Measurements from ENCODE around the gene ENOX2. TPM values are rescaled to one million over a fixed set of nuclear protein-coding genes. Genes with fewer than 3 reads are reported as not detected.

The ENOX2 gene
- total RNA-seq, 4 donors from 2014 or later = 8.0 to 28.0 (median 15.2) TPM

- Histone ChIP-seq H3K27me3 (no peaks in the 10 kb centered on the region), H3K9me3 (no peaks in the 10 kb centered on the region), H3K4me1 (no peaks in the 10 kb centered on the region), H3K36me3 (no peaks in the 10 kb centered on the region), H3K27ac (no peak overlapping the region), H3K4me3 (no peak overlapping the region)
- DNase-seq (ENCODE audit: low spot score in 2 of 2) = peak in 1 of 2 donors; percentile 4
- TF ChIP-seq POLR2A (IDR thresholded peaks at IDR 0.05) (no peak), EP300 (IDR thresholded peaks at IDR 0.05) (no peak)
- TF ChIP-seq, protein P1, sequence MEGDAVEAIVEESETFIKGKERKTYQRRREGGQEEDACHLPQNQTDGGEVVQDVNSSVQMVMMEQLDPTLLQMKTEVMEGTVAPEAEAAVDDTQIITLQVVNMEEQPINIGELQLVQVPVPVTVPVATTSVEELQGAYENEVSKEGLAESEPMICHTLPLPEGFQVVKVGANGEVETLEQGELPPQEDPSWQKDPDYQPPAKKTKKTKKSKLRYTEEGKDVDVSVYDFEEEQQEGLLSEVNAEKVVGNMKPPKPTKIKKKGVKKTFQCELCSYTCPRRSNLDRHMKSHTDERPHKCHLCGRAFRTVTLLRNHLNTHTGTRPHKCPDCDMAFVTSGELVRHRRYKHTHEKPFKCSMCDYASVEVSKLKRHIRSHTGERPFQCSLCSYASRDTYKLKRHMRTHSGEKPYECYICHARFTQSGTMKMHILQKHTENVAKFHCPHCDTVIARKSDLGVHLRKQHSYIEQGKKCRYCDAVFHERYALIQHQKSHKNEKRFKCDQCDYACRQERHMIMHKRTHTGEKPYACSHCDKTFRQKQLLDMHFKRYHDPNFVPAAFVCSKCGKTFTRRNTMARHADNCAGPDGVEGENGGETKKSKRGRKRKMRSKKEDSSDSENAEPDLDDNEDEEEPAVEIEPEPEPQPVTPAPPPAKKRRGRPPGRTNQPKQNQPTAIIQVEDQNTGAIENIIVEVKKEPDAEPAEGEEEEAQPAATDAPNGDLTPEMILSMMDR (IDR thresholded peaks at IDR 0.05) = no peak
- WGBS, 2 donors = 44 to 57% methylated on average over 4 of the region's 4 CpGs
Observed at GRCh38 chrX:130606425-130606824, 296.6 kb downstream of the ENOX2 start.

DNA sequence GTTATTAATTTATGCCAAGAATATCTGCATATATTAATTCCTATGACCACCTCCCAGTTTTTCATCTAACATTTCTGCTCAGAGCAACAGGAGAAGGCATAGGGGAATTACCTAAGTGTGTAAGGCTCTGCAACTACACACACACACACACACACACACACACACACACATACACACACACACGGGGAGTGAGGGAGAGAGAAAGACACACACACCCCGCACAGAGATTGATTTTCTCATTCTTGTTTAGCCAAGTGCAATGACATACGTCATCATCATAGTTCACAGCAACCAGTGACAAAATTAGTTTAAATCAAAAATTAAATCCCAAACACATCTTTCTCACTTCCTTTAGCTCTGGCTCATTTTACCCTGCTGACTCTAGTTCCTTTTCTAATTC, 298.1 kb downstream of the ENOX2 start:
- Histone ChIP-seq H3K36me3 (no peaks in the 10 kb centered on the region), H3K27me3 (no peaks in the 10 kb centered on the region), H3K4me3 (no peak overlapping the region), H3K4me1 (no peaks in the 10 kb centered on the region), H3K9me3 (no peaks in the 10 kb centered on the region), H3K27ac (no peak overlapping the region)
- DNase-seq (ENCODE audit: low spot score in 2 of 2) = no peak
- WGBS, 2 donors = 59 to 65% methylated on average over 3 of the region's 3 CpGs
- TF ChIP-seq EP300 (IDR thresholded peaks at IDR 0.05) = no peak

DNA sequence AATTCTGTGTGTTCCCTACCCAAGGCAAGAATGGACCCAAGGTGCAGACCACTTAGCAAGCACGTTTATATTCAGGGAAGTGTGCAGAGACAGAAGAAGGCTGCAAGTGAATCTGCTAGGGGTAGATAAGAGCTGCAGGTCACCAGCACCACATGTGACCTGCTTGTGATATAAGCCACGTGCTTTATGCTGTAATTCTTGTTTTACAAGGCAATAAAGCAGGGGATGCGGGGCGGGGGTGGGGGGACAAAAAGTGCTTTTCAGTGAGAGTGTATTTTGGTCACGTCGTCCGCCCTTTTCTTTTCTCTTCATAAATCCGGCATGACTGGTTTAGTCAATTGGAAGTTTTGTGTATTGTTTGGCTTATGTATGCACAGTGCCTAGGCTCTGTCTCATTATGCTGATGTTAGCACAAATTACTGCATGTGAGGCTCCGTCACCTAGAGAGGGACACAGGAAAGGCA, 308.5 kb downstream of the ENOX2 start:
- 20 to 45% methylated on average over 8 to 9 of the region's 9 CpGs for WGBS, 2 donors
- no peaks in the 10 kb centered on the region for H3K36me3 ChIP-seq
- no peaks in the 10 kb centered on the region for H3K9me3 ChIP-seq
- H3K4me1 ChIP-seq = no peaks in the 10 kb centered on the region
- H3K27ac ChIP-seq = peak overlapping the region in 1 of 4 donors; percentile 7
- H3K4me3 ChIP-seq = no peak overlapping the region
- no peaks in the 10 kb centered on the region for H3K27me3 ChIP-seq
- DNase-seq (ENCODE audit: low spot score in 2 of 2) = no peak
- TF ChIP-seq POLR2A (IDR thresholded peaks at IDR 0.05) = no peak
- TF ChIP-seq EP300 (IDR thresholded peaks at IDR 0.05) = no peak
- TF ChIP-seq, protein P1 (IDR thresholded peaks at IDR 0.05) = no peak

DNA sequence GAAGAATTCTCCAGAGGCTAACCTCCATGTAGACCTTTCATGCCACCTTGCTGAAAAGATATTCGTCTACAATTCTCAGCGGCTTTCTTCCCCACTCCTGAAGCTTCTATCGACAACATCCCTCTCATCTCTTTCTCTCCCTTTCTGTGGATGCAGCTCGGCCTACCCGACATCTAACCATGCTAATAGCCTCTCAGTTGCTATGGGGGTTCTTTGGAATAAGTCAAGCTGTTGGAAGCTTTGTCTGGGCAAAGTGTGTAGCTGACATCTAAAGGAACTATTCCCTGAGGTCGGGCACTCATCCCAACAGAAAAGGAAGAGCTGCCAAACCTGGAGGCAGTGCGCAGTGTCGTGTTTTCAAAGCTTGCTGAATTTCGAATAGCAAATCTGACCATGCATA, 309.1 kb downstream of the ENOX2 start:
- Histone ChIP-seq H3K9me3 (no peaks in the 10 kb centered on the region), H3K36me3 (no peaks in the 10 kb centered on the region), H3K27ac (peak overlapping the region in 1 of 4 donors; percentile 7), H3K27me3 (no peaks in the 10 kb centered on the region), H3K4me1 (no peaks in the 10 kb centered on the region), H3K4me3 (no peak overlapping the region)
- DNase-seq (ENCODE audit: low spot score in 2 of 2) = no peak
- no peak for TF ChIP-seq EP300 (IDR thresholded peaks at IDR 0.05)
- TF ChIP-seq, protein P1 (IDR thresholded peaks at IDR 0.05) = no peak
- TF ChIP-seq POLR2A (IDR thresholded peaks at IDR 0.05) = no peak
- WGBS, 2 donors = 77 to 85% methylated on average over 9 of the region's 9 CpGs

GRCh38 chrX:130592204-130592603, 310.8 kb downstream of the ENOX2 start:
- WGBS, 2 donors = 84 to 100% methylated on average over 1 of the region's 1 CpG
- Histone ChIP-seq H3K4me1 (no peaks in the 10 kb centered on the region), H3K27ac (no peak overlapping the region), H3K4me3 (no peak overlapping the region), H3K36me3 (no peaks in the 10 kb centered on the region), H3K27me3 (no peaks in the 10 kb centered on the region), H3K9me3 (no peaks in the 10 kb centered on the region)
- DNase-seq (ENCODE audit: low spot score in 2 of 2) = no peak
- TF ChIP-seq, protein P1 (IDR thresholded peaks at IDR 0.05) = no peak
- no peak for TF ChIP-seq EP300 (IDR thresholded peaks at IDR 0.05)

DNA sequence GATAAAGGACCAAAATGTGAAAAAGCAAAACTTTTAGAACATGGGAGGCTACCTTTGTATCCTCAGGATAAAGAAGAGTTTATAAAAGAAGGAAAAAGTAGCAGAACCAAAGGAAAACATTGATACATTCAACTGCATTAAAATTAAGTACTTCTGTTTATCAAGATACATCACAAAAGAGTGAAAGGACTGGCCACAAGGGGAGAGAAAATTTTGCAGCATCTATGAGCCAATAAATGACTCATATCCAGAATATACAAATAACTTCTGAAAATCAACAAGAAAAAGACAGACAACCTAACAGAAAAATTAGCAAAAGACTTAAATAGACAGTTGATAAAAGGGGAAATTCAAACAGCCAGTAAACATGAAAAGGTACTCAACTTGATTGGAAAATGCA, 324.1 kb downstream of the ENOX2 start:
- no peaks in the 10 kb centered on the region for H3K36me3 ChIP-seq
- no peaks in the 10 kb centered on the region for H3K9me3 ChIP-seq
- no peak overlapping the region for H3K27ac ChIP-seq
- H3K4me3 ChIP-seq = no peak overlapping the region
- no peak for DNase-seq (ENCODE audit: low spot score in 2 of 2)
- H3K4me1 ChIP-seq = no peaks in the 10 kb centered on the region
- TF ChIP-seq EP300 (IDR thresholded peaks at IDR 0.05) = no peak
- TF ChIP-seq POLR2A (IDR thresholded peaks at IDR 0.05) = no peak
- TF ChIP-seq, protein P1 (IDR thresholded peaks at IDR 0.05) = no peak
- H3K27me3 ChIP-seq = peaks cover 0 to 4% of the 10 kb centered on the region in 2 donors

Measured in tibial nerve (tissue), 4 donors.